Measurements from ENCODE around the gene ZDHHC21.
A peak's percentile ranks its signal among the peaks of the same experiment; 100 is the strongest.
"Not testable (repeated sequence)": the region's sequence is repeated elsewhere in the genome, so short reads cannot be mapped to it uniquely, and the experiment has no call there.

The ZDHHC21 gene

DNA sequence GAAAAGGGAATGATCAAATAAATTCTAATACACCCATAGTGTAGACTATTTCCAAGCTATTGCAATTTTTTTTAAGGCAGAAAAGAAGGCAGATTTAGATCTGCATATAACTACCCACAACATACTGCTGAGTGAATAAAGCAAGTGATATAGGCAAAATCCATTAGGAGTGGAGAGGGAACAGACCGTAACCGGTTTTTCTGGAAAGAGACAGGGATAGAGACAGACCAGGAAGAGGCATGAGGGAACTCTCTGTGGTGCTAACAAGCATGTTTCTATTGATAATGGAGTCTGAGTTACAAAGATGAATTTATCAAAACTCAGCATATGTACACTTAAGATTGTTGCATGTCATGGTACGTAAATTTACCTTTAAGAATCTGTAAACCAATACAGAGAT, 14.5 kb downstream of the ZDHHC21 start:
- DNase-seq = no peak

DNA sequence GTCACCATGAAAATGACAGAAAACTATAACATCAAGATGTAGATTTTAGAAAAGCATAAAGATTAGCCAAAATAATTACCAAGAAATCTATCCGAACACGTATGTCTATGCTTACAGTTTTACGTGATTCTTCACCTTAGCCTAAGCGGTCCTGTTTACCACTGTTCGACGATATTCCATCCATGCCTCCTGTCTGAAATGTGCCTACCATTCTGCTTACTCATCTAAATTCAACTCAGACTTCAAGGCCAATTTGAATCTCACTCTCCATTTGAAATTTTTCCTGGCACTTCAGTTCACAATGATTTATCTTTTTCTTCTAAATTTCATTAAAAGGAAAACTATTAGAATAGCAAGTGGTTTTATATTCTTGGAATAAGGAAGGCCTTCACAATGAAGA, 15.4 kb downstream of the ZDHHC21 start:
- DNase-seq = no peak

DNA sequence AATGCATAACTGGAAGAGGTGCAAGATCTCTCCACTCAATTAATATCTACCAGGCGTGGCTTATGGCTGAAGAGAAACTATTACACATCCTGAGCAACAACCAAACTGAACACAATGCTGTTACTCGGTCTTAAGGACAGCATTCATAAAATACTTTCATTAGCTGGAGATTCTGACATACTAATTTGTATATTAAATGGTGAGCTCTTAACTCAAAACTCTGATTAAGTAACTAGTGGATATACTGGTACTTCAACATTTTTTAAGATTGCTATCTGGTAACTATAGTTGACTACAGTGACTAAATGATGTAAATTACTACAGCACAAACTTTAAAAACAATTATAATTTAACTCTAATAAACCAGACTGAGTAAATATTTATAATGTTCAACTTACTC, 15.8 kb downstream of the ZDHHC21 start:
- no peak for DNase-seq

DNA sequence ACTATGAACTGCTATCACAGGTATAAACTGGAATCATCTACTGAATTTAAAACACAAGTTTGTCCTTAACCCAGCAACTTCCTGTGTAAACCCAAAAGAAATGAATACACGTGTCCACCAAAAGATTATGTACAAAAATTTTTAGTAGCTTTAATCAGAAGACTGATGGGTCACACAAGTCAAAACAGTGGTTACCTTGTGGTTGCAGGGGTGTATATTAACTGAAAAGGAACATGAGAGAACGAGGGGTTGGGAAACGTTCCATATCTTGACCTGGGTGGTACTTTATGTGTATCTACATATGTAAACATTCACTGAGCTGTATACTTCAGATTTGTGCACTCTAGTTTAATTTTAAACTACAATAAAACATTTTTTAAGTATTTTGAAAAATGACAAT, 18.6 kb downstream of the ZDHHC21 start:
- no peak for DNase-seq

DNA sequence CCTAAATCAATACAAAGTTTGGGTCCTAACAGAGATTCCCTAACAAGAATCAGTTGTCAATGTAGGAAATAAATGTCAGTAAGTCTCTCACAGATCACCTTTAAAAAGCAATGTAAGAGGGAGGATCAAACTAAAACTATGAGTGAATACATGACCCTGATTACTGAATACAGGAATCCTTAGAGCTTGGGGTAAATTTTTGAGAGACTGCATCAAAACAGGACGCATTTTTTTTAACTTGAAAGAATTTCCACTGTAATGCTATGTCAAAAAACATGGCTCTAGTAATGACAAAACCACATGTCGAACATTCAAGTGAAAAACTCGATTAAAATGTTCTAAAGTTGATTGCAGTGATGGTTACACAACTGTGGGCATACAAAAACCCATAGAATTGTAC, 21.9 kb downstream of the ZDHHC21 start:
- no peak for DNase-seq

DNA sequence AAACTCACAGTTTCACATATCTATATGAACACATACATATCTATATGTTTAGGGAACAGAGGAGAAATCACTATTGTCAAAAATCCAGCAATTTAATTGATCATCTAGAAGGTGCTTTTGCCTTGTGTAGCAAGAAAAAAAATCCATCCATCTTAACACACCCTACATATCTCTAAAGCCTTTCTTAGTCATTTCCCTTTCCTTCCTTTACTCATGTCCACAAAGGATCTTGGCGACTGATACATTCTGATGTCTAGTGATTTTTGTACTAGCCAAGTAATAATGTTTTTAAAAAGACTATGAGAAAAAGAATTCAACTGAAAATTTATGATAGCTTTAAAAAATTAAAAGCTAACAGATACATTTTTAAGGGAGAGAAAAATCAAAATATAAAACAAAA, 22.5 kb downstream of the ZDHHC21 start:
- no peak for DNase-seq

DNA sequence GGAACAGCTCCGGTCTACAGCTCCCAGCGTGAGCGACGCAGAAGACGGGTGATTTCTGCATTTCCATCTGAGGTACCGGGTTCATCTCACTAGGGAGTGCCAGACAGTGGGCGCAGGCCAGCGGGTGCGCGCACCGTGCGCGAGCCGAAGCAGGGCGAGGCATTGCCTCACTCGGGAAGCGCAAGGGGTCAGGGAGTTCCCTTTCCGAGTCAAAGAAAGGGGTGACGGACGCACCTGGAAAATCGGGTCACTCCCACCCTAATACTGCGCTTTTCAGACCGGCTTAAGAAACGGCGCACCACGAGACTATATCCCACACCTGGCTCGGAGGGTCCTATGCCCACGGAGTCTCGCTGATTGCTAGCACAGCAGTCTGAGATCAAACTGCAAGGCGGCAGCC, 29.2 kb downstream of the ZDHHC21 start:
- not testable (repeated sequence) for DNase-seq

DNA sequence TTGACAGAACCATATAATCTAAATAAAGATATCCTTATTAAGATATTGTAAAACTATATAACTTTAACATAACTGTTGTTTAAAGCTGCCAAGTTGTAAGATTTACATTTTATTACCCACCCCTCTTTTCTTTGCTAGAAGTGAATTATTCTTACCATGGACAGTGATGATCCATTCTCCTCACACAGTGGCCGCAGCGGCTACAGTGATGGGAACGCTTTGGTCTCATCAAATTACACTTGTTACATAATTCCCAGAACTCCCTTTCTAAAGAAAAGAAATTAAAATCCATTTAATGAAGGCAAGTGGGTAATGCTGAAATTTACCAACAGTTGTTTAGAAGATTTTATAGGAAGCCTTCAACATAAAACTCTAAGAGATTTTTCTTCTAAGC, 31.2 kb downstream of the ZDHHC21 start:
- DNase-seq = no peak

DNA sequence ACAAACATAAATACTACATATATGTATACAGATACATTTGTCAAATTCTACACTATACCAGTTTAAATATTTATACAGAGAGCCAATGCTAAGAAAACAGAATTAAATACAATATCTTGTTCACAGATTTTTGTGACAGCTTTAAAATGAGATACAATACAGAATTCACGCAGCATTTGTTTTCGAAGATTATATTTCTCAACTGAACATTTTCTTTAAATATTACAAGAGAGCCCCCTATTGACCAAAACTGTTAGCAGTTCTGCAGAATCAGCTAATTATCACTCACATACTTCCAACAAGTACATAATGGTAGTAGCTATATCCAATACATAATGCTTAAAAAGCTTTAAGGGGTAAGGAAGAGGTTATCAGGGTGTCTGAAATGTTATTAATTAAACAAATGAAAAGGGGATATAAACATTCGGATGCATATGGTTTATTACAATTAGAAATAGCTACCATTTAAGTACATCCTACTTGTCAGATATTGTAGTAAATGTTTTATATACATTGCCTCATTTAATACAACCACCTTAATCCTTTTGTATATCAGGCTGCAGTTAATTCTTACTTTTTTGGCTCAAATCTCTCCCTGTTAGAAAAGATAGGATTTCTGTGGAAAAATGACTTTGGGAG, 31.7 kb downstream of the ZDHHC21 start:
- peak; percentile 24 for DNase-seq

DNA sequence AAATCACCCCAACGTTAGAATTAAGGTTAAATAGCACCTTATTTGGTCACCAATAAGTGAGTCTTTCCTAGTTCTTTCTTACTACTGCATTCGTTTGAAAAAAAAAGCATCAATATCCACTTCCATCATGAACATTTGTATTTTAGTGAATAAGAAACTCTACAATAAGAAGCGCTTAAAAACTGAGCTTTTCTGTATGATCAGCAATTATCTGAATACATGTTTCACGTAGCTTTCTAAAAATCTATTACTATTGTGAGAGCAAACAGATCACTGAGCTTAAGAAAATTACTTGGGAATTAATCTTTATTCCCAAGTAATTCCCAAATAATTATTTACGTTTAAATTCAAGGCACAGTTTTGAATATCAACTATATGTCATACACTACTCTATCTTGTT, 32.5 kb downstream of the ZDHHC21 start:
- DNase-seq = no peak

DNA sequence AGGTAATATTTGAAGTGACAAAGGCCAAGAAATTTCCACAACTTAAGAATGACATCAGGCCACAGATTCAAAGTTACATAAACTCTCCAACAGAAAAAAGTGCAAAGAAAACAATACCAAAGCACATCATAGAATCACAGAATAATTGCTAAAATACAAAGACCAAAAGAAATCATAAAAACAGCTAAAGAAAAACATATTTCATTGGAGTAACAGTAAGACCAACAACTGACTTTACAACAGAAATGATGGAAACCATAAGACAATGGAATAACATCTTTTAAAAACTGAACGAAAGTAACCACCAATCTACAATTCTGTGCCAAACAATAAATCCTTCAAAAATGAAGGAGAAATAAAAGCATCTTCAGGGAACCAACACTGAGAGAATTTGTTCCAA, 38.3 kb downstream of the ZDHHC21 start:
- DNase-seq = no peak

DNA sequence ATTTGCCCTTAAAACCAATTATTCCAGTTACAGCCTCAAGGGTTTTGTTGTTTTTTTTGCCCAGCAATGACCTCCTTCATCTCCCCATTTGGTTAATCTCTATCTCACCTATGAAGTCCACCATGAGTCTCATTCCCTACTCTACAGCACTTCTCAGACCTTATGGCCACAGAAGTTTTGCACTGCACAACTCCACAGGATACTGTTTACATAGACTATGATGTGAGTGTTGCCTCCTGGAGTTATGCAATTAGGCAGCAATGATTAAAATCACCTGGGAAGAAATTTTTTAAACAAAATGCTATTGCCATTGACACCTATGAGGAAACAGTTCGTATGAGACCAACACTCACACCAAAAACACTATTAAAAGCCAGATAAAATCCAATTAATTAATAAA, 39.7 kb downstream of the ZDHHC21 start:
- DNase-seq = no peak

DNA sequence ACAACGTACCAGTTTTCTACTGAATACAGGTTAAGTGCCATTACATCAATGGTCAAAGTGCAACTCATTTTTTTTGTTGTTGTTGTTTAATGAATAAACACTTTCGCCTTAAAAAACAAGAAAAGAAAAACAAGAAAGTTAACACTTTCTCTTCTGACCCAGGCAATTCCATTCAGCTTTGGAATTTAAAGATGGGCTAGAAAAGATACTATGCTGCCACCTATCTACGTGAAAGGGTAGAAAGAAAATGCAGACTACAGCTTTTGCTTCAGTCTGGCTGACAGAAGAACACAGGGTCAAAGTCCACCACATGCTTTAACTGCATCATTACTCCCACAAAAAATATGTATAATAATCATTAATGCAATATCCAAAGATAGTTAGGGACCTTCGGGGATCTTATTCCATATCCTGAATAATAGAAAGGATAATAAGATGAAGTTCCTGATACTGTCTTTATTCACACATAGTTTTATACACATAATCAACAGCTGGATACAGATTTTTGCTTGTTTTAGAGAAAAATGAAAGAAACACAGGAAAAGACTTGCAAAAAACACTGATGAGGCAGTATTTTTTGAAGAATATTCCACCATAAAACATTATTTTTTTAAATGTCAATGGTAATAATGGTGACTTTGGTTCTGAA, 40.4 kb downstream of the ZDHHC21 start:
- DNase-seq = peak; percentile 21

DNA sequence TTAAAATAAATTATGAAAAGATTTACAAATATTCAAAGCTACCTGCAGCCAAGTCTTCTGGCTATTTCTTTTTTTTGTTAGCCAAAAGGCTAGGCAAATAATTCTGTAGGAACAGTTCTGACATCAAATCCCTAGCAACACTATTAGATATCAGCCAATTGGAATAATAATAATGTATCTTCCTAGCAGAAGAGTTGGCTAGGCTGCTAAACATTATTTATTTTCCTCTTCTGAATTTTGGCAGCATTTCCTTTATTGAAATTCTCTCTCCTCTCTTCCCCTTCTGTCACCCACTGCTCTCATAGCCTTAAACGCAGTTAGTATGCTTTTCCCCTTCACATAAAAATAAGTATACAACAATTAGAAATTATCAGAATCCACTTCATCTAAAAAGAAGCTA, 42.6 kb downstream of the ZDHHC21 start:
- no peak for DNase-seq

DNA sequence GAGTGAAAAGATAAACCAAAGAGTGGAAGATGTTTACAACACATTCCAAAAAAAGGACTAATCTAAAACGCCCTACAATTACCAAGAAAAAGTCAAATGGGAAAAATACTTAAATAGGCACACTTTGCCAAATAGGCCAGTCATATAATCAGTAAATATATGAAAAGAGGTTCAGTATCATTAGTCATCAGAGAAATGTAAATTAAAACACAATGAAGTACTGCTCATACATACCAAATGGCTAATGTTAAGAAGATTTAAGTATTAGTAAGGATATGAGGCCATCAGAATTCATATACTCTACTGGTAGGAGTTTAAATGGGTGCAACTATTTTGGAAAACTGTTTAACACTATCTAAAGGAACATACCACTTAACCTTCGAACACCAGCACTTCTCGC, 47.6 kb downstream of the ZDHHC21 start:
- no peak for DNase-seq

DNA sequence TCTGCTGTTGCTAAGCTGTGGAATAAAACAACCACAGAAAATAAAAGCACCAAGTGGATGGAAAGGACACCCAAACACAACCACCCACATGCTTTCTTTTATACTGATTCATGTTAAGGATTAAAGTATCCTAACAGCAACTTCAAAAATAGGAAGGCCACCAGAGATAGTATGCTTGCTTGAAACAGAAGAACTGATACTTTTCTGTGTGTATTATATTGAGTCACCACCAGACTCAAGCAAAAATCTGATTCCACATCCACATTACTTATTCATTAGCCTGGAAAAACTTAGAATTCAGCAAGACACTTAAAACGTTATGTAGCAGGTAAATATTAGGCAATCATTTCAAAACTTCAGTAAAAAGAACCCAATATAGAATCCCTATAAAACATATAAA, 52.3 kb downstream of the ZDHHC21 start:
- DNase-seq = no peak

DNA sequence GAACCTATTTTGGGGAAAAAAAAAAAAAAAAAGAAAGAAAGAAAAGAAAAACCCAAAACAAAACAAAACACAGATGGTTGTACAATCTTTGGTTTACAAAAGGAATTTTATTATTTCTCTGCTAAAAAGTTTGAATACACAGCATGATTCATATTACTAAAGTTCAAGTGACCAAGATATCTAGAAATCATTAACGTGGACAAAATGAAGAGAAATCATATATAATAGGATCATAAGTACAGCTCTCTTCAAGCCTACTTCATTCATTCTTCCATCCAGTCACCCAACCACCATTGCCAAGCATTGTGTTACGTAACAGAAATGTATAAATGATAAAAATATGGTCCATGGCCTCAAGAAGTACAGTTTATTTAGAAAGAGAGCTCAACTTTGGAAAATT, 52.9 kb downstream of the ZDHHC21 start:
- DNase-seq = no peak

DNA sequence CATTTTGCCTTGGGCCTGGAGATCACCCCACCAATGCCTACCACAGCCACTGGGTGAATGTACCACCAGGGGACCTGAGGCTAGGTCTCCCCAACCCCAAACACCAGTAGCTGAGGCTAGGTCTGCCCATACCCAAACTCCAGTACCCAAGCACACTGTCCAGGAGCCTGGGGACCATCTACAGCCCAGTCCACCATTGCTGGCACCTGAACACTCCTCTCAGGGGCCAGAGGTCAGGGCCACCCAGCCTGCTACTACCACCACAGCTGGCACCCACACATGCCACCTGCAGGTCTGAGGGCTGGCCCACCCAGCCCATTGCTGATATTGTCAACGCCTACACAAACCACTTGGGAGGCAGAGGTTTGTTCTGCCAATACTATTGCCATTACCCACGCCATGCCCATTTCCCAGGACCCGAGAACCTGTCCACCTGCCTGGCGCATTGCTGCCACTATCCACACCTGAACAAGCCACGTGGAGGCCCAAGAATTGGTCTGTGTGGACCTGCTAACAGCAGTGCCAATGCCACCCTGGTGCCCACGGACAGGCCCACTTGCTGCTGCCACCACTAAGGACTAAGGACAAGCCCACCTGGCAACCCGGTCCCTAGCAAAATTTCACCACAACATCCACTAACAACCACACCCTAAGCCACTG, 59.2 kb downstream of the ZDHHC21 start:
- no peak for DNase-seq

DNA sequence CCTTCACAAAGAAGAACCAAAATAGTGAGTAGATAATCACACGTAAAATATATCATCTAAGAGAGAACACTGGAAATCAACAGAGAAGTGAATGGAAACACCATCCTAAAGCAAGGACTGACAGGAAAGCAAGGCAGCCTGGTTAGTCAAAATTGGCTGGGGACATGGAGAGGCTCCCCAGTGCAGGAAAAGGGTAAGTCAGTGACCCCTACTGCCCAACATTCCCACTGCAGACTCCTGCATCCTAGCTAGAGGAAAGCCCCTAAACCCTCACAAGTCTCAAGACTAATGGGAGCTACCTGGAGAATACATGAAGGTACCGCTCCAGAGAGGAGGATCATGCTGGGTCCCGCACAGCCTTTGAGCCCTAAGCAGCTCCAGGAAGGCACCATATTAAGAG, 60.1 kb downstream of the ZDHHC21 start:
- no peak for DNase-seq

DNA sequence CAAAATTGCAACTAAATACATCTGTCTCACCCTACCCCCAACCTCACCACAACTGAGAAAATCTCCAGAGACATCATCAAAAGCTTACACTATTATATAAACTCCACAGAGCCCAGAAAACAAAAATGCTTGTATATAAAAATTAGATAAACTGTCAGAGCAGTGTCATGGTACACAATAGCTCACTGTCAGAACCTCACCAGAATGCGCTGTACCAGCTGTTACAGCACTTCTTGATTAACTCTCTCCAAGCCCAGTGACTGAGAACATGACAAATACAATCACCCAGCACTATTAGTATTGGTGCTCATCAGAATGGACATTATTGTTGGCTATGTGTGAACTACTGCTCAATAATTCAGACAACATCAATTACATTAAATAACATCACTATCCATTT, 65.7 kb downstream of the ZDHHC21 start:
- no peak for DNase-seq

DNA sequence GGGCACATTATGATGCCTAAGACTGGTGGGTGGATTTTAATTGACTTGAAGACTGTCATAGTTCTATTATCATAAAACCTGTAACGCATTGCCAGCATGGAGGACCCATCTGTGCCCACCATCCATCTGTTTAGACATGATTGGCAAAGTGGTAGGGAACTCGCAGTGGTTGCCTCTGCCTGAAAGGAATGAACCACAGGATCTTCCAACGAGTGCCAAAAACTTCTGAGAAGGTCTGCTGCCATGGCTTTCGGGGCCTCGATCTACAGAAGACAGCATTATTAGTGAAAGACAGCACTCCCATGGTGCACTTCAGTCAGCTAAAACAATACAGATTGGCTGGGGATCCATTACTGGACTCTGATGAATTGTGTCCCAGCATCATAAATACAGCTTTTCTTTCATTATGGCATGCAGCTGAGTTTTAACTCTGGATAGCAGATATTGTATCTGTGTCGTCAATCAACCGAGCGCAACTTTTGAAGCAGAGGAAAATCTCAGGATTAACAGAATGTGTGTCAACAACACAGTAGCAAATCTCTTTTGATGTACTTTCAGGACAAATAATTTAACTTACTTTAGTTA, 74.3 kb downstream of the ZDHHC21 start:
- DNase-seq = no peak

DNA sequence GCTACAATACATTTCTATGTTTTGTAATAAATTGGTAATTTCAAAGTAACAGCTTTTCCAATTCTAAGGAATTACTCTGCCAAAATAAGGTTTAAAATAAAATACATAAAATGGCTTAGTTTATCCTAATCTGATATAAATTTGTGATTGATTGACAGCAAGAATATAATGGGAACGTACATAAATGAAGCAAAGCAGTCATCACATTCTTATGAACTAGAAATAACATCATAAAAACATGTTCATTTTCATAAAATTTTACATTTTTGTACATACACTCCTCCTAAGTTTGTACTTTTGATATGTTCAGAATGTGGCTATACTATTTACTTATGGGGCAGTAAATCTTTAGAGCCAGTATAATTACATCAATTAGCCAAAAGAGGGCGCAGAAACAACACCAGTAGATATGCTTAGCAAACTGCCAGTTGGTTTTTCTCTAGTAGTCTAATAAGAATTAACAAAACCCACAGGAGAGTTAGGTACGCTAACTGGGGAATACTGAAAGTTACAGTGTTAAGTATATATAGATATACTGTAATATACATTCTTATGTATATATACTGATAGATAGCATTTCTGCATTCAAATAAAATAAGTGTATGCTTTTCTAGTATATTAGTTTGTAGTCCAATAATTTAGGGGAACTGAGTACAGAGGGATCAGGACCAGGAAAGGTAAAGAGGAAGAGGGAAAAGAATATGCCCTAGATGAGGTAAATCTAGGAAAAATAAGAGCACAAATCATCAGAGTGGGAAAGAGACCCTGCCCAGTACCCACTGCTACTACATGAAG, 76.8 kb downstream of the ZDHHC21 start:
- peak; percentile 73 for DNase-seq

DNA sequence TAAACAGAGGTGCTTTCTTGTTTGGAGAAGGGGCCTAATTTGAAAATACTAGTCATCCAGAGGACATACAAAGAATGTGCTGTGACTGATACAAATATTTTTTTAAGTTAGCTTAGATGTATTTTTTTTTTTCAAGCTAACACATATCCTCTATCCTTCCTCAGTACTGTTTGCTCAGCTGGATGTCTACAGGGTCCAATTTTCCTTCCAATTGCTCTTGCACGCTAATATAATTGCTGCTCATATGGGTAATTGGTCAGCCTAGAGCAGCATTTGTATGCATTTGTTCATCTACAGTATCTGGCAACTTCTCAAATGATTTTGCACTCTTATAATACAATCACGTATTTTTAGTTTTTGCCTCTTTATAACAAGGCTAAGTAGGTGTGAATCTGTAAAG, 84.7 kb downstream of the ZDHHC21 start:
- no peak for DNase-seq
